Measurements from ENCODE around the gene RPL31.

The RPL31 gene

DNA sequence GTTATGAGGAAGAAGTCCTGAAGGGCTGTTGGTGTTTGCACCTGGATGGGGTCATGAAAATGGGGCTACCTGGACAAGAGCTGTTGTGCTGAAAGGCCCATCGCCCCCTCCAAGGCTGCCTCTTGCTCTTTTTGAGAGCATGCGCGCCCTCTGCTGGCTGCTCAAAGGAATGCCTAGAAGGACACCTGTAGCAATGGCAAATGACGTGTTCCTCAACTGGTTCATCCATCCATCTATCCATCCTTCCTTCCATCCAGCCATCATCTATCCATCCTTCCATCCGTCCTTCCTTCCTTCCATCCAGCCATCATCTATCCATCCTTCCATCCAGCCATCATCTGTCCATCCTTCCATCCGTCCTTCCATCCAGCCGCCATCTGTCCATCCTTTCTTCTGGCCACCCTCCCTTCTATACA lies 17.2 kb upstream of the RPL31 start:
- H3K4me1 Mint-ChIP-seq: peaks cover 6% of the 10 kb centered on the region
- no peaks in the 10 kb centered on the region for H3K27me3 Mint-ChIP-seq
- ATAC-seq: peak; percentile 86
- H3K27ac Mint-ChIP-seq: no peak overlapping the region
- DNase-seq: peak; percentile 62 to 75
- H3K9me3 Mint-ChIP-seq: no peaks in the 10 kb centered on the region
- no peak overlapping the region for H3K4me3 Mint-ChIP-seq

DNA sequence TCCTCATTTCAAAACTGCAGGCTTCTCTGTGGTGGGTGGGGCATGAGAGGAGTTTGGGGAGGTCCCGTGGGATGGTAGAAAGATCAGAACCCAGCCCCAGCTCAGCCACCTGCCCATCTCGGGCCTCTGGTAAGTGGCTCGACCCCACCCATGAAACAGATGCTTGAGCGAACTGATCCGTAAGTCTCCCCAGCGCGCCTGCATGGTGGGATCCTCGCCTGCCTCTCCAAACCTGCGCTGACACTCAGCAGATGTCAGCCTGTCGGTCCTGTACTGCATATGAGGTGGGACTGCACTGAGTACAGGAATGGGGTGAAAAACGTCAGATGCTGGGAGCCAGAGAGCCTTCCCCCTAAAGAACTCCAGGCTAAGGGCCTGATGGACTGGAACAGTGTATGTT lies 15.9 kb upstream of the RPL31 start:
- no peak overlapping the region for H3K27ac Mint-ChIP-seq
- no peaks in the 10 kb centered on the region for H3K27me3 Mint-ChIP-seq
- no peak for ATAC-seq
- no peak for DNase-seq
- H3K9me3 Mint-ChIP-seq: no peaks in the 10 kb centered on the region
- peaks cover 6% of the 10 kb centered on the region for H3K4me1 Mint-ChIP-seq
- no peak overlapping the region for H3K4me3 Mint-ChIP-seq

GRCh38 chr2:100987536-100987935 lies 14.6 kb upstream of the RPL31 start:
- H3K9me3 Mint-ChIP-seq: no peaks in the 10 kb centered on the region
- H3K27me3 Mint-ChIP-seq: no peaks in the 10 kb centered on the region
- no peak overlapping the region for H3K4me3 Mint-ChIP-seq
- ATAC-seq: no peak
- peaks cover 16% of the 10 kb centered on the region for H3K4me1 Mint-ChIP-seq
- no peak for DNase-seq
- H3K27ac Mint-ChIP-seq: no peak overlapping the region

- Mint-ChIP-seq H3K9me3 (no peaks in the 10 kb centered on the region), H3K27ac (no peak overlapping the region), H3K4me1 (peaks cover 19% of the 10 kb centered on the region), H3K27me3 (no peaks in the 10 kb centered on the region), H3K4me3 (no peak overlapping the region)
- DNase-seq (no peak), ATAC-seq (no peak)
Measured at GRCh38 chr2:100987974-100988373, 14.1 kb upstream of the RPL31 start.

DNA sequence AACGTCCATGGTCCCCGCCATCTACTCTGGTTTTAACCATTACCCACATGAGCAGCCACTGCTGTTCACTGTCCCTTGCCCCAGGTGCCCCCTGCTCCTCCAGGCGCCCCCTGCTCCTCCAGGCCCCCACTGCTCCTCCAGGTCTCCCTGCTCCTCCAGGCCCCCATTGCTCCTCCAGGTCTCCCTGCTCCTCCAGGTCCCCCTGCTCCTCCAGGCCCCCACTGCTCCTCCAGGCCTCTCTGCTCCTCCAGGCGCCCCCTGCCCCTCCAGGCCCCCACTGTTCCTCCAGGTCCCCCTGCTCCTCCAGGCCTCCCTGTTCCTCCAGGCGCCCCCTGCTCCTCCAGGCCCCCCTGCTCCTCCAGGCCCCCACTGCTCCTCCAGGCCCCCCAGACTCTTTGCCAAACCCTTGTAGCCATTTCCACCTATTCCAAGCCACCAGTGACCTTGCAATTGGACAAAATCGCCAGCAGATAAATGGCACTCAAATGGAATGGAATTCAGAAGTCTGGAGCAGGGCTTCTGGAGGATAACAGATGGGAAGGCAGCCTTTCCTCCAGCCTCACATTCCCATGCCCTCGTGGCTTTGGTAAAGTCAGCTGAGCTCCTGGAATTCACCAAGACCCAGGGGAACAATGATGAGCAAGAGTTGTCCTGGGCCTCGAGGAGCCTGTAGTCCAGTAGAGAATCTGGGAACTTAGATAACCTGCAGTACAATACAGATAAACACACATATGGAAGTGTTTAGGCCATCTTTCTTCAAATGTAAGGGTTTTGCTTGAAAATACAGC lies 13.3 kb upstream of the RPL31 start:
- ATAC-seq: no peak
- no peak overlapping the region for H3K27ac Mint-ChIP-seq
- H3K27me3 Mint-ChIP-seq: no peaks in the 10 kb centered on the region
- H3K4me1 Mint-ChIP-seq: peaks cover 19% of the 10 kb centered on the region
- H3K4me3 Mint-ChIP-seq: no peak overlapping the region
- no peak for DNase-seq
- no peaks in the 10 kb centered on the region for H3K9me3 Mint-ChIP-seq

- H3K9me3 Mint-ChIP-seq: no peaks in the 10 kb centered on the region
- DNase-seq (no peak), ATAC-seq (no peak)
- no peak overlapping the region for H3K4me3 Mint-ChIP-seq
- H3K4me1 Mint-ChIP-seq: peaks cover 19% of the 10 kb centered on the region
- H3K27ac Mint-ChIP-seq: no peak overlapping the region
- no peaks in the 10 kb centered on the region for H3K27me3 Mint-ChIP-seq
Measured at GRCh38 chr2:100989666-100990065, 12.4 kb upstream of the RPL31 start.

- DNase-seq (no peak), ATAC-seq (no peak)
- Mint-ChIP-seq H3K27ac (no peak overlapping the region), H3K9me3 (no peaks in the 10 kb centered on the region), H3K4me1 (peaks cover 14% of the 10 kb centered on the region), H3K27me3 (no peaks in the 10 kb centered on the region), H3K4me3 (no peak overlapping the region)
Measured at GRCh38 chr2:100990166-100990565, 11.9 kb upstream of the RPL31 start.

- ATAC-seq (no peak), DNase-seq (no peak)
- Mint-ChIP-seq H3K27ac (no peak overlapping the region), H3K4me1 (peaks cover 13% of the 10 kb centered on the region), H3K4me3 (no peak overlapping the region), H3K27me3 (no peaks in the 10 kb centered on the region), H3K9me3 (no peaks in the 10 kb centered on the region)
Measured at GRCh38 chr2:100990650-100991403, 11.3 kb upstream of the RPL31 start.

DNA sequence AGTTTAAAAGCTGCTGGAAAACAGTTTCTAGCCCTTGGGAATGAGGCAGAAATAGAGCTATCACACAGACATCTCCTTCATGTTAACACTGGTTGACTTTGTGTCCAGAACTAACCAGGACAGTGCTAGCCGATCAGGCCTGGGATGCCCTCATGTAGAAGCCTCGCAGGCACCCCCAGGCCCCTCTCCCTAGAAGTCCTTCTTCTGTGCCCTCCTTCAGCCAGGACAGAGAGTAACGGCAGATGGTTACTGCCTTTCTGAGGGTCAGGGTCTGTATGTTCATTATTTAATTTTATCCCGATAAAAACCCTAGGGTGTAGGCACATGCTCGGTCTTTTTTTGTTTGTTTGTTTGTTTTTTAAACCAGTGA lies 10.7 kb upstream of the RPL31 start:
- H3K27me3 Mint-ChIP-seq: no peaks in the 10 kb centered on the region
- H3K4me3 Mint-ChIP-seq: no peak overlapping the region
- H3K27ac Mint-ChIP-seq: peak overlapping the region in 1 of 2 donors; percentile 54
- no peak for DNase-seq
- no peak for ATAC-seq
- H3K4me1 Mint-ChIP-seq: peaks cover 13% of the 10 kb centered on the region
- no peaks in the 10 kb centered on the region for H3K9me3 Mint-ChIP-seq

- DNase-seq: no peak
- ATAC-seq: no peak
- Mint-ChIP-seq H3K27me3 (no peaks in the 10 kb centered on the region), H3K9me3 (no peaks in the 10 kb centered on the region), H3K4me3 (no peak overlapping the region), H3K27ac (peak overlapping the region in 1 of 2 donors; percentile 58), H3K4me1 (peaks cover 13% of the 10 kb centered on the region)
Measured at GRCh38 chr2:100992262-100992661, 9.8 kb upstream of the RPL31 start.

DNA sequence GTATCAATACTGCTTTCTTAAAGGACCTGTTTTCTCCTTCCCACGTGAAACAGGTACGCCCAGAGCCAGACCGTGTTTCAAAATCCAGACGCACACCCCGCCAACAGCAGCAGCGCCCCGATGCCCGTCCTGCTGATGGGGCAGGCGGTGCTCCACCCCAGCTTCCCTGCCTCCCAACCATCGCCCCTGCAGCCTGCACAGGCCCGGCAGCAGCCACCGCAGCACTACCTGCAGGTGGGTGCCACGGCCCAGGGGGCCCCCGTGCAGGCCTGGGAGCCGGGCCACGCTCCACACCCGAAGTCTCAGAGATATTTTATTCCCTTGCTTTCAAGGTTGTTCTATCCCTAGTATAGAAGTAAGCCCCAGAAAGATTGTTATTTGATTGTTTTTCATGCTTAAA lies 8.8 kb upstream of the RPL31 start:
- Mint-ChIP-seq H3K9me3 (no peaks in the 10 kb centered on the region), H3K4me3 (no peak overlapping the region), H3K4me1 (peaks cover 13% of the 10 kb centered on the region), H3K27ac (peak overlapping the region in 1 of 2 donors; percentile 27), H3K27me3 (no peaks in the 10 kb centered on the region)
- ATAC-seq: no peak
- no peak for DNase-seq

DNA sequence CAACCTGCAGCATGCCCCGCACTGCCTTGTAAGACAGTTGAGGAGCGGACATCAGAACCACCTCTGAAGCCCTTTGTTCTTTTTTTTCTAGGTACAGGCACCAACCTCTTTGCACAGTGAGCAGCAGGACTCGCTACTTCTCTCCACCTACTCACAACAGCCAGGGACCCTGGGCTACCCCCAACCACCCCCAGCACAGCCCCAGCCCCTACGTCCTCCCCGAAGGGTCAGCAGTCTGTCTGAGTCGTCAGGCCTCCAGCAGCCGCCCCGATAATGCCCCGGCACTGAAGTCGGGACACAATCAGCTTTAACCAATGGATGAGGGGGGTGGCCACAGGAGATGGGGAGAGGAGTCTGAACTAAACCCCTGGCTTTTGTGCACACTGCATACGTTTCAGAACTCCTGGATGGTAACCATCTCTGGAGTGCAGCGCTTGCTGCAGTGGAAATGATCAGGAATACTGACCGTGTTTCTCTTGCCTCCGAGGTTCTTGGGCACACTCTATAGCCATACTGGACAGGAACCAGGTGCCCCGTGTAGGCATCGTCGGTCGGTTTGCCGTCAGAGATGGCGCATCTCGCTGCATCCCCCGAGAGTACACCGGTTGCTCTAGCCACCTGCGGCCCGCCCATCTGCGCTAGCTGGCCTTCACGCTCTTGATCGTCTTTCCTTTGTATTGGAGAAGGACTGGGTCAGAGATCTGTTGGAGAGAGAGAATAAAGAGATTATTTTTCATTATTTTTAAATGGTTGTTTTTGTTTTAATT lies 6.6 kb upstream of the RPL31 start:
- peaks cover 13% of the 10 kb centered on the region for H3K4me1 Mint-ChIP-seq
- no peak overlapping the region for H3K4me3 Mint-ChIP-seq
- DNase-seq: no peak
- no peaks in the 10 kb centered on the region for H3K9me3 Mint-ChIP-seq
- H3K27me3 Mint-ChIP-seq: peaks cover 11% of the 10 kb centered on the region
- H3K27ac Mint-ChIP-seq: no peak overlapping the region
- ATAC-seq: no peak

GRCh38 chr2:100997509-100998234 lies 4.4 kb upstream of the RPL31 start:
- no peak overlapping the region for H3K27ac Mint-ChIP-seq
- no peaks in the 10 kb centered on the region for H3K9me3 Mint-ChIP-seq
- H3K4me3 Mint-ChIP-seq: no peak overlapping the region
- DNase-seq: no peak
- peaks cover 14% of the 10 kb centered on the region for H3K4me1 Mint-ChIP-seq
- peaks cover 11% of the 10 kb centered on the region for H3K27me3 Mint-ChIP-seq
- ATAC-seq: no peak

DNA sequence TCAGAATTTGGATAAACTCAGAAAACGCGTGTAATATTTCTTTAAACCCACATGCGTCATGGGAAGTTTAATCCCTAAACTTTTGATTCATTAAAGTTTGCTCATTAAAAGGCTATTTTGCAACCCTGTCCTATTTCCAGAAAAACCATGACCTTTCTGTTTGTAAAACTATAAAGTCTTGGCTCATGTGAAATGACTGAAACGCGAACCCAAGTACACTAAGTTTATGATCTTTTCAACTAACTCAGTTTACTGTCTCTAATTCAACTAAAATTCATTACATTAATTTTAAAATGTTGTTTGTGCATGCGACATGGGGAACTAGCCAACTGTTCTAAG lies 3.9 kb upstream of the RPL31 start:
- Mint-ChIP-seq H3K27me3 (peaks cover 11% of the 10 kb centered on the region), H3K4me3 (no peak overlapping the region), H3K27ac (no peak overlapping the region), H3K9me3 (no peaks in the 10 kb centered on the region), H3K4me1 (peaks cover 17% of the 10 kb centered on the region)
- ATAC-seq (no peak), DNase-seq (no peak)

GRCh38 chr2:100999995-101000394 lies 2.1 kb upstream of the RPL31 start:
- Mint-ChIP-seq H3K27ac (peak overlapping the region in 1 of 2 donors; percentile 80), H3K4me1 (peaks cover 35% of the 10 kb centered on the region), H3K27me3 (peaks cover 11% of the 10 kb centered on the region), H3K9me3 (no peaks in the 10 kb centered on the region), H3K4me3 (no peak overlapping the region)
- ATAC-seq (no peak), DNase-seq (no peak)
